IMR-90 (cell line): ENCODE results near the gene CYB561A3. TPM values are rescaled to one million over a fixed set of nuclear protein-coding genes. Genes with fewer than 3 reads are reported as not detected.

Source experiments
- ATAC-seq: fragments of 200-7000 bp; cut with Tn5 transposase; 2 replicates; pipeline ENCODE4 v1.9.1; 2020; ENCODE audit warnings: low read depth, mild to moderate bottlenecking, moderate library complexity
- BruUV-seq: library from RNA; stranded (reverse); fragments of 400-500 nt; replicated peaks from 2 replicates; lab custom pipeline; 2021; lab: Mats Ljungman, UMichigan
- CTCF ChIA-PET: fragments of 300-600 bp; formaldehyde crosslinking; extraction: SDS; loops from one replicate; lab custom pipeline; 2021; ENCODE audit warnings: antibody characterized with exemption; lab: Yijun Ruan, JAX
- POLR2A ChIA-PET: fragments of 300-600 bp; sonication (Branson Sonifier 250); formaldehyde crosslinking; loops from one replicate; lab custom pipeline; 2022; ENCODE audit warnings: antibody characterized with exemption; ENCODE audit not compliant: unreplicated experiment; lab: Charles Lee
- DNase-seq: peaks from one replicate; pipeline ENCODE4 v3.0.0; 2013
- H2AFZ ChIP-seq: replicated peaks from 2 replicates; pipeline ENCODE3; 2013; ENCODE audit warnings: low read length, mild to moderate bottlenecking; ENCODE audit not compliant: poor library complexity
- H2AK5ac ChIP-seq: 2 replicates; pipeline ENCODE4 v1.6.1; 2013; ENCODE audit warnings: low read depth, low read length, inconsistent platforms
- H2AK9ac ChIP-seq: replicated peaks from 2 replicates; pipeline ENCODE3; 2013; ENCODE audit warnings: mild to moderate bottlenecking, low read depth, low read length, moderate library complexity; ENCODE audit not compliant: poor library complexity
- H2BK120ac ChIP-seq: 2 replicates; pipeline ENCODE4 v1.6.1; 2013; ENCODE audit warnings: low read depth, low read length, inconsistent platforms
- H2BK15ac ChIP-seq: 3 replicates; pipeline ENCODE4 v1.6.1; 2013; ENCODE audit warnings: low read depth, low read length, inconsistent platforms
- H2BK20ac ChIP-seq: 2 replicates; pipeline ENCODE4 v1.6.1; 2013; ENCODE audit warnings: low read depth, mild to moderate bottlenecking, inconsistent platforms, low read length, moderate library complexity
- H2BK5ac ChIP-seq: 2 replicates; pipeline ENCODE4 v1.6.1; 2013; ENCODE audit warnings: mild to moderate bottlenecking, low read depth, low read length, inconsistent platforms; ENCODE audit not compliant: poor library complexity, severe bottlenecking
- H3K14ac ChIP-seq: replicated peaks from 2 replicates; pipeline ENCODE4 v1.6.1; 2013; ENCODE audit warnings: low read depth, low read length, inconsistent platforms
- H3K18ac ChIP-seq: 2 replicates; pipeline ENCODE4 v1.6.1; 2013; ENCODE audit warnings: low read depth, low read length, control low read depth
- H3K23ac ChIP-seq: 2 replicates; pipeline ENCODE4 v1.6.1; 2013; ENCODE audit warnings: low read depth, low read length, inconsistent platforms
- H3K27ac ChIP-seq: 2 replicates; pipeline ENCODE4 v1.5.1; 2013; ENCODE audit warnings: mild to moderate bottlenecking, control low read depth, low read length; ENCODE audit not compliant: insufficient read depth
- H3K27me3 ChIP-seq: 2 replicates; pipeline ENCODE4 v1.6.1; 2013; ENCODE audit warnings: low read length; ENCODE audit not compliant: control insufficient read depth, insufficient read depth
- H3K36me3 ChIP-seq: 2 replicates; pipeline ENCODE4 v1.6.1; 2013; ENCODE audit warnings: low read length, mixed read lengths; ENCODE audit not compliant: control insufficient read depth, insufficient read depth
- H3K4ac ChIP-seq: 2 replicates; pipeline ENCODE4 v1.6.1; 2013; ENCODE audit warnings: low read depth, low read length, inconsistent platforms
- H3K4me1 ChIP-seq: 2 replicates; pipeline ENCODE4 v1.6.1; 2013; ENCODE audit warnings: low read length, mixed read lengths; ENCODE audit not compliant: control insufficient read depth, insufficient read depth
- H3K4me2 ChIP-seq: 2 replicates; pipeline ENCODE4 v1.6.1; 2013; ENCODE audit warnings: low read depth, mild to moderate bottlenecking, control low read depth, low read length, moderate library complexity
- H3K4me3 ChIP-seq: 2 replicates; pipeline ENCODE4 v1.5.1; 2013; ENCODE audit warnings: low read depth, mild to moderate bottlenecking, control low read depth, low read length, moderate library complexity; ENCODE audit not compliant: insufficient read depth
- H3K56ac ChIP-seq: 2 replicates; pipeline ENCODE4 v1.6.1; 2013; ENCODE audit warnings: low read length, inconsistent platforms; ENCODE audit not compliant: insufficient read depth; ENCODE audit errors: extremely low read depth
- H3K79me1 ChIP-seq, 2 experiments: 2 replicates each; pipeline ENCODE4 v1.6.1; 2013; ENCODE audit warnings: low read length in 2 of 2, inconsistent platforms in 1 of 2, low read depth in 1 of 2
- H3K9ac ChIP-seq: 2 replicates; pipeline ENCODE4 v1.6.1; 2013; ENCODE audit warnings: low read depth, low read length, control low read depth
- H3K9me1 ChIP-seq: 2 replicates; pipeline ENCODE4 v1.6.1; 2013; ENCODE audit warnings: low read length, inconsistent platforms; ENCODE audit not compliant: insufficient read depth
- H3K9me3 ChIP-seq: 2 replicates; pipeline ENCODE4 v1.6.1; 2013; ENCODE audit warnings: low read length; ENCODE audit not compliant: control insufficient read depth, insufficient read depth
- H4K20me1 ChIP-seq: 2 replicates; pipeline ENCODE4 v1.6.1; 2013; ENCODE audit warnings: low read length, inconsistent platforms; ENCODE audit not compliant: insufficient read depth
- H4K5ac ChIP-seq: 2 replicates; pipeline ENCODE4 v1.6.1; 2013; ENCODE audit warnings: mild to moderate bottlenecking, low read depth, low read length, control low read depth
- H4K8ac ChIP-seq, 2 experiments: 2 replicates each; pipeline ENCODE4 v1.6.1; 2013; ENCODE audit warnings: low read depth in 2 of 2, low read length in 2 of 2, control low read depth in 1 of 2, inconsistent platforms in 1 of 2
- H4K91ac ChIP-seq: 2 replicates; pipeline ENCODE4 v1.6.1; 2013; ENCODE audit warnings: low read depth, low read length, inconsistent platforms; ENCODE audit not compliant: insufficient read depth
- CEBPB ChIP-seq: IDR thresholded peaks from 2 replicates; pipeline ENCODE4 v1.6.1; 2012; ENCODE audit warnings: low read depth, low read length, improper control_type of control experiment
- CHD1 ChIP-seq: IDR thresholded peaks from 2 replicates; pipeline ENCODE4 v1.6.1; 2012; ENCODE audit warnings: low read depth, low read length, improper control_type of control experiment
- WGBS, 2 experiments: methylation state at CpG; one replicate each; pipeline versions ENCODE4 v1.1.5 to v1.1.7; 2013; ENCODE audit warnings: missing lambda C conversion rate in 2 of 2; ENCODE audit not compliant: insufficient read length in 1 of 2; ENCODE audit errors: extremely low coverage in 2 of 2; 5-methylcytosine and 5-hydroxymethylcytosine counted together
- dilution Hi-C: fragments of 300-500 bp; cut with HindIII; formaldehyde crosslinking; loops from one replicate; pipeline ENCODE4 v1.14.3; 2018; ENCODE audit warnings: low sequenced_read_pairs; ENCODE audit not compliant: unreplicated experiment
- in situ Hi-C: fragments of 300-500 bp; cut with MboI; formaldehyde crosslinking; loops from 3 replicates; pipeline ENCODE4 v1.14.3; 2019; ENCODE audit warnings: low sequenced_read_pairs, inconsistent platforms, mixed read lengths
- intact Hi-C: fragments of 100-400 bp; cut with micrococcal nuclease; formaldehyde crosslinking; loops from 2 replicates; pipeline ENCODE4 v1.10.0; 2022
- polyA plus RNA-seq, 3 experiments: library from polyadenylated mRNA; depleted of rRNA; stranded (reverse); fragments of >200 nt; gene quantifications; 2 replicates each; pipeline ENCODE4 v1.2.3, GENCODE V29; 2012; ENCODE audit warnings: low replicate concordance in 1 of 3
- total RNA-seq: library from RNA; depleted of rRNA; stranded (reverse); fragments of >200 nt; gene quantifications from 2 replicates; pipeline ENCODE4 v1.2.3, GENCODE V29; 2012

The CYB561A3 gene
- total and polyA plus RNA-seq, 2 of the 4 experiments (the other 2 are of a cell fraction) = 13.6 to 39.2 TPM

DNA sequence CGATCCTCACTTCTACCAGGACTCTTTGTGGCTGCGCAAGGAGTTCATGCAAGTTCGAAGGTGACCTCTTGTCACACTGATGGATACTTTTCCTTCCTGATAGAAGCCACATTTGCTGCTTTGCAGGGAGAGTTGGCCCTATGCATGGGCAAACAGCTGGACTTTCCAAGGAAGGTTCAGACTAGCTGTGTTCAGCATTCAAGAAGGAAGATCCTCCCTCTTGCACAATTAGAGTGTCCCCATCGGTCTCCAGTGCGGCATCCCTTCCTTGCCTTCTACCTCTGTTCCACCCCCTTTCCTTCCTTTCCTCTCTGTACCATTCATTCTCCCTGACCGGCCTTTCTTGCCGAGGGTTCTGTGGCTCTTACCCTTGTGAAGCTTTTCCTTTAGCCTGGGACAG lies 7.0 kb upstream of the CYB561A3 start:
- WGBS, 2 experiments = 93% methylated on average over 4 of the region's 7 CpGs; no CpG with 5 or more reads in 1 of the 2 experiments
- DNase-seq (no peak), ATAC-seq (no peak)
- peak overlapping the region; percentile 41 for H3K18ac ChIP-seq
- no TSS peak for BruUV-seq
- no peak overlapping the region for H4K91ac ChIP-seq
- no peak overlapping the region for H3K4ac ChIP-seq
- H2BK120ac ChIP-seq = no peak overlapping the region
- H3K14ac ChIP-seq = no peak overlapping the region
- no peaks in the 10 kb centered on the region for H4K20me1 ChIP-seq
- 0 out of 2 replicates have a peak, but pooled peaks cover 3% of the 10 kb centered on the region for H3K9me1 ChIP-seq
- TF ChIP-seq CHD1 = no peak
- TF ChIP-seq CEBPB = 0 out of 2 replicates have a peak, but pooled peaks have one; percentile 11
- H2BK15ac ChIP-seq = no peak overlapping the region
- peaks cover 18 to 34% of the 10 kb centered on the region in 2 experiments for H3K79me1 ChIP-seq
- H2AK5ac ChIP-seq = no peak overlapping the region
- H3K27ac ChIP-seq = peak overlapping the region; percentile 27; the same call in 1 of the 2 replicates
- no peak overlapping the region for H3K23ac ChIP-seq
- in situ Hi-C loops (no loop called here), intact Hi-C loops (loop anchor here (1.0 kb wide), 1 partner anchor 10 kb away; no protein-coding TSS in a partner anchor), dilution Hi-C loops (no loop called here)
- no peak overlapping the region for H2AFZ ChIP-seq
- H3K27me3 ChIP-seq = no peaks in the 10 kb centered on the region
- H2AK9ac ChIP-seq = no peak overlapping the region
- H3K4me3 ChIP-seq = no peak overlapping the region
- 0 out of 2 replicates have a peak, but pooled peaks cover 2% of the 10 kb centered on the region for H3K9me3 ChIP-seq
- H4K8ac ChIP-seq = no peak overlapping the region
- H4K5ac ChIP-seq = no peak overlapping the region
- peaks cover 35% of the 10 kb centered on the region for H3K36me3 ChIP-seq
- H2BK5ac ChIP-seq = peak overlapping the region; percentile 11
- no peak overlapping the region for H2BK20ac ChIP-seq
- H3K9ac ChIP-seq = no peak overlapping the region
- no peak overlapping the region for H3K56ac ChIP-seq
- H3K4me1 ChIP-seq = peaks cover 11% of the 10 kb centered on the region
- ChIA-PET POLR2A (no interaction called here), CTCF (interaction anchor here (0.9 to 1.3 kb wide), 3 partner anchors 18 to 32 kb away, joined by 3 to 4 read pairs (median 3); partner anchors contain the start of gene TMEM216)
- H3K4me2 ChIP-seq = no peak overlapping the region
